ENCODE results near the gene PTPN9. TPM values are rescaled to one million over a fixed set of nuclear protein-coding genes. Genes with fewer than 3 reads are reported as not detected.
A peak's percentile ranks its signal among the peaks of the same experiment; 100 is the strongest.

PTPN9 gene
- total RNA-seq, 1 experiment from 2014 or later, result 42.2 TPM

GRCh38 chr15:75578173-75578947 lies 755 bp downstream of the PTPN9 start:
- Histone ChIP-seq H3K9ac (ENCODE audit: extremely low read depth, insufficient read length, low read length) (peak overlapping the region; percentile 83), H2BK15ac (ENCODE audit: low read depth, low read length) (no peak overlapping the region), H3K27me3 (ENCODE audit: insufficient read depth, low read length) (no peaks in the 10 kb centered on the region), H3K56ac (ENCODE audit: insufficient read length, low read depth, low read length) (no peak overlapping the region), H2BK120ac (ENCODE audit: low read depth, low read length, poor library complexity, severe bottlenecking) (no peak overlapping the region), H2BK12ac (ENCODE audit: insufficient read length, low read depth, low read length) (no peak overlapping the region), H3K79me1 (ENCODE audit: insufficient read depth, low read depth, low read length, poor library complexity, severe bottlenecking) (peaks cover 4% of the 10 kb centered on the region), H3K23me2 (ENCODE audit: insufficient read length, low read depth, low read length, poor library complexity, severe bottlenecking) (peaks cover 10% of the 10 kb centered on the region), H2AK5ac (ENCODE audit: insufficient read length, low read length) (no peak overlapping the region), H3T11ph (ENCODE audit: low read length) (no peak overlapping the region), H3K14ac (ENCODE audit: insufficient read depth, low read length) (peak overlapping the region; percentile 83), H3K4ac (ENCODE audit: low read depth, low read length) (no peak overlapping the region), H2BK20ac (ENCODE audit: low read depth, low read length, poor library complexity, severe bottlenecking) (no peak overlapping the region), H4K5ac (ENCODE audit: insufficient read length, low read depth, low read length) (no peak overlapping the region), H3K9me3 (ENCODE audit: control insufficient read depth, low read depth, low read length) (no peaks in the 10 kb centered on the region), H2AFZ (ENCODE audit: low read length) (no peak overlapping the region), H3K23ac (ENCODE audit: insufficient read length, low read depth, low read length) (no peak overlapping the region), H3K4me1 (ENCODE audit: insufficient read depth, low read length) (peaks cover 2% of the 10 kb centered on the region), H4K8ac (replicated peaks; ENCODE audit: insufficient read length, low read depth, low read length) (no peak overlapping the region), H4K20me1 (ENCODE audit: control insufficient read depth, insufficient read depth, insufficient read length) (no peaks in the 10 kb centered on the region), H3K27ac (ENCODE audit: insufficient read length, low read depth, low read length) (no peak overlapping the region), H3K4me2 (ENCODE audit: insufficient read depth, insufficient read length, low read length) (peak overlapping the region; percentile 79), H4K91ac (ENCODE audit: insufficient read length, low read depth, low read length) (no peak overlapping the region), H2BK5ac (ENCODE audit: insufficient read length, low read length) (no peak overlapping the region), H3K18ac (ENCODE audit: insufficient read length, low read depth, low read length) (no peak overlapping the region), H3K79me2 (ENCODE audit: insufficient read depth, low read length) (peaks cover 18% of the 10 kb centered on the region; the same call in 1 of the 2 replicates)
- H3K27me3 Mint-ChIP-seq (ENCODE audit: low read depth), result no peaks in the 10 kb centered on the region
- H3K36me3 Mint-ChIP-seq (ENCODE audit: insufficient read depth in 1 of 3, low read depth in 3 of 3), result peaks cover 0 to 4% (median 3%) of the 10 kb centered on the region in 3 experiments; a peak in 2 of 7 replicates
- no CpG with 5 or more reads among the region's 77 CpGs for WGBS (ENCODE audit: extremely low coverage, insufficient read length, low lambda C conversion rate)
- H3K4me3 Mint-ChIP-seq, result peak overlapping the region; percentile 91 to 99
- peak overlapping the region in 2 of 3 experiments; percentile 96 to 97 for H3K27ac Mint-ChIP-seq
- H3K4me1 Mint-ChIP-seq, result peaks cover 23 to 26% of the 10 kb centered on the region in 2 experiments
- DNase-seq, result peak; percentile 34
- no peak for TF ChIP-seq CTCF (conservative IDR thresholded peaks at IDR 0.05)
- no peaks in the 10 kb centered on the region for H3K9me3 Mint-ChIP-seq

Measured in H9 (cell line).